Thoracic aorta (tissue), 2 donors: Measurements from ENCODE around the gene PDE8A. TPM values are rescaled to one million over a fixed set of nuclear protein-coding genes. Genes with fewer than 3 reads are reported as not detected.

ENCODE experiments used
- ATAC-seq: fragments of 150-250 bp; one replicate; pipeline ENCODE4 v1.8.0; 2017; ENCODE audit warnings: low read depth; ENCODE audit not compliant: insufficient number of reproducible peaks, low FRiP score
- DNase-seq: peaks from one replicate; pipeline ENCODE4 v3.0.0-alpha.2; 2020; ENCODE audit warnings: low spot score
- H3K27ac ChIP-seq, 2 donors: fragments of 200-600 bp; sonication (generic); 1 replicate in 1 of 2; 2 replicates in 1 of 2; pipeline ENCODE4 v1.5.1; 2016; ENCODE audit warnings: mild to moderate bottlenecking in 2 of 2, moderate library complexity in 2 of 2
- H3K27me3 ChIP-seq: fragments of 200-600 bp; sonication (generic); replicated peaks from 2 replicates; pipeline ENCODE4 v1.6.0; 2016; ENCODE audit warnings: mild to moderate bottlenecking; ENCODE audit not compliant: insufficient read depth
- H3K36me3 ChIP-seq: fragments of 200-600 bp; sonication (generic); one replicate; pipeline ENCODE4 v1.5.1; 2016
- H3K4me1 ChIP-seq, 2 donors: fragments of 200-600 bp; sonication (generic); 1 replicate in 1 of 2; 2 replicates in 1 of 2; pipeline versions ENCODE4 v1.5.1 to v1.6.0; 2016; ENCODE audit warnings: low read depth in 2 of 2, mild to moderate bottlenecking in 1 of 2; ENCODE audit not compliant: control insufficient read depth in 1 of 2
- H3K4me3 ChIP-seq: fragments of 200-600 bp; sonication (generic); 2 replicates; pipeline ENCODE4 v1.5.1; 2016; ENCODE audit warnings: mild to moderate bottlenecking
- H3K9me3 ChIP-seq: fragments of 200-600 bp; sonication (generic); 2 replicates; pipeline ENCODE4 v1.5.1; 2016
- CTCF ChIP-seq: fragments of 200-600 bp; sonication (generic); IDR thresholded peaks from one replicate; pipeline ENCODE4 v1.5.1; 2019; ENCODE audit warnings: antibody characterized with exemption
- total RNA-seq, 2 donors: library from RNA; depleted of rRNA; stranded (reverse); fragments of >200 nt; gene quantifications; one replicate each; pipeline versions ENCODE4 v1.1.0 to v1.2.3, GENCODE V29; 2016

The PDE8A gene
- total RNA-seq, 2 donors from 2014 or later: 35.1 to 43.7 TPM

GRCh38 chr15:85133709-85134108, 152.1 kb downstream of the PDE8A start:
- H3K36me3 ChIP-seq: peaks cover 22% of the 10 kb centered on the region
- H3K9me3 ChIP-seq: no peaks in the 10 kb centered on the region

DNA sequence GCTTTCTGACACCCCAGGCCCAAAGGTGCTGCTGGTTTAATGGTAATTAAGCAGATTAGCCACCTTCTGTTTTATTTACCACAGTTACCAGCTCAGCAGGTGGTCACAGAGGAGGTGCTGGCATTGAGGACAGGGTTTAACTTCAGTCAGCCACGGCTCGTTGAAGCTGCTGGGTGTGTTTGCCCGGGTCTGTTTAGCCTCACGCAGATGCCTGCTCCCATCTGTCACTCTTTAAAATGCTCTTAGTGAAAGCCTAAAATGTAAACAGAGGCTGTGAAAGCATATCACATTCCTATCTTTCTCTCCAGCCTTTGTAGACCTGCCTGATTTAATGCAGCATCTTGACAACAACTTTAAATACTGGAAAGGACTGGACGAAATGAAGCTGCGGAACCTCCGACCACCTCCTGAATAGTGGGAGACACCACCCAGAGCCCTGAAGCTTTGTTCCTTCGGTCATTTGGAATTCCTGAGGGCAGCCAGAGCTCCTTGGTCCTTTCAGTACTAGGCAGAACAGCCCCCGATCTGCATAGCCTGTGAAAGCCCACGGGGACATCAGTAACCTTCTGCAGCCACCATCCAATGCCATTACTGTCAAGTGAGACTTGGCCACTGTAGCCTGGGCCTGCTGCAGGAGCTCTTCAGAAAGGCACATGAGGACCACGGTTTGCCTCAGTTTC, 156.0 kb downstream of the PDE8A start:
- no peak for TF ChIP-seq CTCF
- ATAC-seq: no peak
- DNase-seq: no peak
- no peak overlapping the region for H3K27ac ChIP-seq
- no peaks in the 10 kb centered on the region for H3K27me3 ChIP-seq
- no peak overlapping the region for H3K4me3 ChIP-seq
- peaks cover 28% of the 10 kb centered on the region for H3K36me3 ChIP-seq
- H3K9me3 ChIP-seq: no peaks in the 10 kb centered on the region
- H3K4me1 ChIP-seq: peaks cover 6 to 7% of the 10 kb centered on the region in 2 donors

More at GRCh38 chr15:85133709-85134108, 152.1 kb downstream of the PDE8A start:
- Histone ChIP-seq H3K4me1 (no peaks in the 10 kb centered on the region), H3K27ac (no peak overlapping the region), H3K4me3 (no peak overlapping the region), H3K27me3 (no peaks in the 10 kb centered on the region)
- no peak for TF ChIP-seq CTCF
- no peak for DNase-seq
- ATAC-seq: no peak

DNA sequence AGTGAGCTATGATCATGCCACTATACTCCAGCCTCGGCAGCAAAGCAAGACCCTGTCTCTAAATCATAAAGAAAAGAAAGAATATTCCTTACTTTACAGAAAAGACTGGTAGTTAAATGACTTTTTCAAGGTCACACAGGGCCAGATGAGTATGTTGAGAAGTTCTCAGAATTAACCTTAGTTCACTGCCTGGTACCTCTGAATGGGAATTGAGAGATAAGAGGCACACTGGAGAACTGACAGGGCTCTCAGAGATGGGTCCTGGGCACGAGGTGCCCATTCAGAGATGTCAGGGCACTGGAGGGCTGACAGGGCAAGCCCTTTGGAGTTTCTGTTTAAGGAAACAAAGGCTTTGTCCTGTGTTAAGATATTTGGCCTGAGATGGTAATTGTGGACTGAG, 157.7 kb downstream of the PDE8A start:
- Histone ChIP-seq H3K9me3 (no peaks in the 10 kb centered on the region), H3K4me1 (peaks cover 6 to 7% of the 10 kb centered on the region in 2 donors), H3K27ac (no peak overlapping the region), H3K36me3 (peaks cover 28% of the 10 kb centered on the region), H3K27me3 (no peaks in the 10 kb centered on the region), H3K4me3 (no peak overlapping the region)
- no peak for TF ChIP-seq CTCF
- no peak for ATAC-seq
- no peak for DNase-seq

DNA sequence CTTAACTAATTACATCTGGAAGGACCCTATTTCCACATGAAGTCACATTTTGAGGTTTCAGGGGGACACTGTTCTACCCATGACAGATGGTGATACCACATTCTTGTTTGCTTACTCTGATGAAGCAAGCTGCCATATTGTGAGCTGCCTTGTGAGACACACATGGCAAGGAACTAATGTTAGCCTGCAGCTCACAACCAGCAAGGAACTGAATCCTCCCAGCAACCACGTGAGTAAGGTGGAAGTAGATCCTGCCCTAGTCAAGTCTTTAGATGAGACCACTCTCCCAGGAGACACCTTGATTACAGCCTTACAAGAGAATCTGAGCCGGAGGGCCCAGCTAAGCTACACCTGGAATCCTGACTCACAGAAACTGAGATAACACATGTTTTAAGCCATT, 160.1 kb downstream of the PDE8A start:
- H3K27ac ChIP-seq: no peak overlapping the region
- H3K9me3 ChIP-seq: no peaks in the 10 kb centered on the region

DNA sequence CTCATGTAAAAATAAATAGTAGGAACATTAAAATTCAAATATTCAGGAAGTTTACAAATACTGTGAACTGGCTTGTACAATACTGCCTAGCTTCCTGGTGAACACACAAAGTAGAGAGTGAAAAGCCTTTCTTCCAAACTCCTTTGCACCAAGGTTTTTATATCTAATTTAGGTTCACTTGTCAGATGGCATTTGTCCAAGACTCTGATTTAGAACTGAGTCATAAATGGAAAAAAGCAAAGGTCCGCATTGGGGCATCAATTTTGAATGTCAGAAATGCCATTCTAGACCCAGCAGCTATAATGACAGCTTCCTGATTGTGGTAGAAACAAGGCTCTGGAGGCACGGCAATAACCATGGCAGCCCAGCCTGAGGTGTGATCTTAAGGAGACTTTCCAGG, 160.7 kb downstream of the PDE8A start:
- Histone ChIP-seq H3K27ac (no peak overlapping the region), H3K4me3 (no peak overlapping the region), H3K4me1 (peaks cover 6 to 7% of the 10 kb centered on the region in 2 donors), H3K27me3 (no peaks in the 10 kb centered on the region), H3K9me3 (no peaks in the 10 kb centered on the region), H3K36me3 (peaks cover 15% of the 10 kb centered on the region)
- TF ChIP-seq CTCF: no peak
- DNase-seq (no peak), ATAC-seq (no peak)

More for the DNA sequence above, 160.1 kb downstream of the PDE8A start:
- Histone ChIP-seq H3K4me3 (no peak overlapping the region), H3K36me3 (peaks cover 19% of the 10 kb centered on the region), H3K27me3 (no peaks in the 10 kb centered on the region), H3K4me1 (peaks cover 6 to 7% of the 10 kb centered on the region in 2 donors)
- ATAC-seq (no peak), DNase-seq (no peak)
- no peak for TF ChIP-seq CTCF
